NT2/D1 (cell line): ENCODE measurements around the gene METRN.

ENCODE experiments used
- SUZ12 ChIP-seq: IDR thresholded peaks from 2 replicates; pipeline ENCODE4 v1.6.1; 2011; ENCODE audit not compliant: insufficient read length, insufficient read depth; ENCODE audit errors: extremely low read depth
- YY1 ChIP-seq: IDR thresholded peaks from 2 replicates; pipeline ENCODE4 v1.6.1; 2011; ENCODE audit not compliant: insufficient read length, insufficient read depth
- ZNF274 ChIP-seq: IDR thresholded peaks from 2 replicates; pipeline ENCODE4 v1.6.1; 2011; ENCODE audit warnings: mild to moderate bottlenecking, low read depth, low read length

DNA sequence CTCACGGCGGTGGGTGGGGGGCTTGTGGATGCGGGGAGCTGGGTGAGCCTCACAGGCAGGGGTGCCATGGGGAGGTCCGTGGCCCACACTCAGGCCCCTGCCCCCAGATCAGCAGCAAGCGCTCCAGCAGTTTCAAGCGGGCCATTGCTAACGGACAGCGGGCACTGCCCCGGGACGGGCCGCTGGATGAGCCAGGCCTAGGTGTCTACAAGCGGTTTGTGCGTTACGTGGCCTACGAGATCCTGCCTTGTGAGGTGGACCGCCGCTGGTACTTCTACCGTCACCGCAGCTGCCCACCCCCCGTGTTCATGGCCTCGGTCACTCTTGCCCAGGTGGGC lies 38.4 kb upstream of the METRN start:
- TF ChIP-seq YY1 (no peak), SUZ12 (no peak), ZNF274 (no peak)
